ENCODE results near the gene HES4. TPM values are rescaled to one million over a fixed set of nuclear protein-coding genes. Genes with fewer than 3 reads are reported as not detected.

The HES4 gene
- total RNA-seq, 3 donors from 2014 or later (not counting 1 experiment from before 2014, with no cell fraction given), result 15.4 to 35.5 (median 28.9) TPM

- no peaks in the 10 kb centered on the region for H3K4me1 Mint-ChIP-seq
- H3K4me3 ChIP-seq (ENCODE audit: low read length), result no peak overlapping the region
- peaks cover 17% of the 10 kb centered on the region in 2 donors for H3K27me3 Mint-ChIP-seq (ENCODE audit: low read depth in 2 of 2)
- H3K4me1 ChIP-seq (ENCODE audit: control insufficient read depth, insufficient read depth, low read length), result no peaks in the 10 kb centered on the region
- ATAC-seq (no peak), DNase-seq (no peak)
- no peaks in the 10 kb centered on the region for H3K36me3 Mint-ChIP-seq
- TF ChIP-seq CTCF (IDR thresholded peaks at IDR 0.05), result no peak
- H3K27me3 ChIP-seq (ENCODE audit: control insufficient read depth, insufficient read depth, low read length), result no peaks in the 10 kb centered on the region
- no peak overlapping the region for H3K27ac Mint-ChIP-seq
- WGBS (ENCODE audit: insufficient coverage), result 84% methylated on average over 43 of the region's 43 CpGs
- H3K36me3 ChIP-seq (ENCODE audit: control insufficient read depth, insufficient read depth, low read length), result no peaks in the 10 kb centered on the region
- no peak overlapping the region for H3K4me3 Mint-ChIP-seq
- no peaks in the 10 kb centered on the region for H3K9me3 ChIP-seq (ENCODE audit: control insufficient read depth, insufficient read depth, low read length)
- no peak overlapping the region for H3K27ac ChIP-seq (ENCODE audit: low read length)
- intact Hi-C loops (cut with micrococcal nuclease), result loop anchor here (5.0 kb wide), 1 partner anchor 309 kb away; no protein-coding TSS in a partner anchor
- no peaks in the 10 kb centered on the region for H3K9me3 Mint-ChIP-seq
Measured at GRCh38 chr1:982765-983436, 17.0 kb downstream of the HES4 start.

- no peak for TF ChIP-seq CTCF (IDR thresholded peaks at IDR 0.05)
- H3K4me3 ChIP-seq (ENCODE audit: low read length), result no peak within 1 kb of the TSS
- no peak within 1 kb of the TSS for H3K27ac Mint-ChIP-seq
- no peaks in the 10 kb centered on the region for H3K36me3 ChIP-seq (ENCODE audit: control insufficient read depth, insufficient read depth, low read length)
- WGBS (ENCODE audit: insufficient coverage), result 74% methylated on average over 28 of the region's 28 CpGs
- no peaks in the 10 kb centered on the region for H3K4me1 ChIP-seq (ENCODE audit: control insufficient read depth, insufficient read depth, low read length)
- intact Hi-C loops (cut with micrococcal nuclease), result loop anchor here (5.0 kb wide), 1 partner anchor 310 kb away; no protein-coding TSS in a partner anchor
- no peaks in the 10 kb centered on the region for H3K27me3 ChIP-seq (ENCODE audit: control insufficient read depth, insufficient read depth, low read length)
- H3K4me1 Mint-ChIP-seq, result no peaks in the 10 kb centered on the region
- no peaks in the 10 kb centered on the region for H3K36me3 Mint-ChIP-seq
- no peaks in the 10 kb centered on the region for H3K9me3 ChIP-seq (ENCODE audit: control insufficient read depth, insufficient read depth, low read length)
- H3K27ac ChIP-seq (ENCODE audit: low read length), result no peak within 1 kb of the TSS
- peaks cover 14 to 17% of the 10 kb centered on the region in 2 donors for H3K27me3 Mint-ChIP-seq (ENCODE audit: low read depth in 2 of 2)
- H3K4me3 Mint-ChIP-seq, result no peak within 1 kb of the TSS
- ATAC-seq (no peak), DNase-seq (no peak)
- H3K9me3 Mint-ChIP-seq, result no peaks in the 10 kb centered on the region
Measured at GRCh38 chr1:981955-982558, 17.8 kb downstream of the HES4 start, which contains the start of gene PERM1. PERM1 (minus strand) TSS chr1:982093; CDS start chr1:981029, 1,064 bp downstream.

- Histone ChIP-seq H3K4me1 (ENCODE audit: control insufficient read depth, insufficient read depth, low read length) (no peaks in the 10 kb centered on the region), H3K27ac (ENCODE audit: low read length) (no peak overlapping the region), H3K27me3 (ENCODE audit: control insufficient read depth, insufficient read depth, low read length) (no peaks in the 10 kb centered on the region), H3K36me3 (ENCODE audit: control insufficient read depth, insufficient read depth, low read length) (no peaks in the 10 kb centered on the region), H3K9me3 (ENCODE audit: control insufficient read depth, insufficient read depth, low read length) (no peaks in the 10 kb centered on the region), H3K4me3 (ENCODE audit: low read length) (no peak overlapping the region)
- WGBS (ENCODE audit: insufficient coverage), result 78% methylated on average over 21 of the region's 21 CpGs
- H3K36me3 Mint-ChIP-seq, result no peaks in the 10 kb centered on the region
- H3K27me3 Mint-ChIP-seq (ENCODE audit: low read depth in 2 of 2), result peaks cover 14 to 17% of the 10 kb centered on the region in 2 donors
- no peaks in the 10 kb centered on the region for H3K4me1 Mint-ChIP-seq
- no peak for DNase-seq
- no peak overlapping the region for H3K4me3 Mint-ChIP-seq
- no peak overlapping the region for H3K27ac Mint-ChIP-seq
- H3K9me3 Mint-ChIP-seq, result no peaks in the 10 kb centered on the region
- no peak for ATAC-seq
- TF ChIP-seq CTCF (IDR thresholded peaks at IDR 0.05), result no peak
- intact Hi-C loops (cut with micrococcal nuclease), result loop anchor here (5.0 kb wide), 1 partner anchor 311 kb away; no protein-coding TSS in a partner anchor
Measured at GRCh38 chr1:981491-981954, 18.4 kb downstream of the HES4 start.

All from natural killer cell (primary cell).